ENCODE results near the gene DTNA. TPM values are rescaled to one million over a fixed set of nuclear protein-coding genes. Genes with fewer than 3 reads are reported as not detected.

The DTNA gene
- total RNA-seq, 2 experiments from 2014 or later: not detected

DNA sequence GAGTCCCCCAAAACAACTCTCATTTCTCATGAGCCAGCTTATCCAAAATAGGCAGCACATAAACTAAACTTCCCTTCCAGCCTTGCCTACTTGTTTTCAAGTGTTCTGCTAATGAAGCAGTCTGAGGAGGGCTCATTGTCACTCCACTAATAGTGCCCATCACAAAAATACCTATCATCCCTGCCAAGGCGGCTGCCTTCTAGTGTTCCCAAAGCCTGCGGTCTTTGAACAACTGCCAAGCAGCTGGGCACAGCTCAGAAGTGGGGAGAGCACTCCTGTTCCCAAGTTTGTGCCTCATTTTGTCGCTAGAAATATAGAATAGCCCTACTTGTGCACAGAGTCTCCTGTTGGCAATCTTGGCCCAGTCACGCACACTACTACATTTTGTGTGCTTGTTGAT is 50.3 kb downstream of the DTNA start:
- POLR2A ChIA-PET: no interaction called here
- CTCF ChIA-PET: no interaction called here

DNA sequence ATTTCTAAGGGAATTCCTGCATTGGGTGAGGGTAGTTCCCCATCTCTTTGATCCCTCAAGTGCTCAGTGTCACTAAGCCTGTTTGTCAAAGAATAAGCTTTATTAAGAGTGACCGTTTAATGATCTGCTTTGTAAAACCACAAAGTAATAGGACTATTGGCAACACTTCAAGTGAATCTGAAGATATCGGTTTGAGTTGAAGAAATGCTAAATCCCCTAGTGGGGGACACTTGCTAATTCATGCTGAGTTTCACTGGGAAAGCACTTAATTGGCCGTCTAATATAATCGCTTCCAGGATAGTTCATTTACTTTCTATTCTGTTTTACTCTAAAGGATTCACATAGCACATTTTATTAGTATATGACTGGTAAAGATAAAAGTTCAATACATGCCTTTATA is 54.4 kb downstream of the DTNA start:
- POLR2A ChIA-PET: no interaction called here
- CTCF ChIA-PET: no interaction called here

DNA sequence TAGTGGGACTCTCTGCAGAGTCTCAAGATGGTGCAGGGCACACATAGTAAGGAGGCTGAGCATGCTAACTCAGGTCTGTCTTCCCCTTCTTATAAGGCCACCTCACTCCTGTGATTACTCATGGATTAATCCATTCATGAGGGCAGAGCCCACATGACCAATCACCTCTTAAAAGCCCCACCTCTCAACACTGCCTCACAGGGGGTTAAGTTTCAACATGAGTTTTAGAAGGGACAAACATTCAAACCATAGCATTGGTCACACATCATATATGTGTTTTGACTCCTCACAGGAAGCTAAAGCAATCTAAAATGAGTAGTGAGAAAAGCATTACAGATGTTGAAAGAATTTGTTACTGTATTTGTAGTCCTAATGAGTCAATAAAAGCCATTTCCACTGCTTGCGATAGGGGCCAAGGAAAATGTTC is 57.5 kb downstream of the DTNA start:
- CTCF ChIA-PET: no interaction called here
- POLR2A ChIA-PET: no interaction called here

DNA sequence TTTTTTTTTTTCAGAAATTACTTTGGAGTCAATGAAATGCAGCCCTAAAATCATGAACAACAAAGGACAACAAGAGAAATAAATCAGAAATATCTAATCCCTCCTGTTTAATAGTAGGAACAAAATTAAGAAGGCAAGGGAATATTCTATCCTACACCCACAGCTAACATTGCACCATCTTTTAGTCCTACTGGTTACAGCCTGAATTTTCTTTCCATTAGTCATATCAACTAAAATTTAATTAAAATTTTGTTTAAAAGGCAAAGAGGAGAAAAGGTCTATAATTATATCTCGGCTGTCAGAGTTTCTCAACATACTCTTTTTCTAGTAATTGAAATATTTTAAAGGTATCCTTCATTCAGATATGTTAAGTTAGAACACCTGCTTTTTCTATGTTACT is 61.9 kb downstream of the DTNA start:
- POLR2A ChIA-PET: no interaction called here
- CTCF ChIA-PET: interaction anchor here (0.7 kb wide), 1 partner anchor 109 kb away, joined by 3 read pairs; no protein-coding TSS in a partner anchor

DNA sequence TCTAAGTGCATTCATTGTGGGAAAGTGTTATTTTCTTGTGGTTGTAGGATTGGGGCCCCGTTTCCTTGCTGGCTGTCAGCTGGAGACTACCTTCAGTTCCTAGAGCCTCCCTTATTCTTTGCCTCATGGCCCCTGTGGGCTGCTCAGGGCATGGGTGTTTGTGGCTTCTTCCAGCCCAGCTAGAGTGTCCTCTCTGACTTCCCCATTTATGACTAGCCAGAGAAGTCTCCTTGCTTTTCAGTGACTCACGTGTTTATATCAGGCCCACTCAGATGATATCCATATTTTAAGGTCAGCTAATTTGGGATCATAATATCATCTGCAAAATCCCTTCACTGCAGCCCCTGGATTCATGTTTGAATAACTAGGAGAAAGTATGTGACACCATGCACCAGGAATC is 62.8 kb downstream of the DTNA start:
- ChIA-PET POLR2A (no interaction called here), CTCF (interaction anchor here (0.9 kb wide), 1 partner anchor 10 kb away, joined by 4 read pairs; no protein-coding TSS in a partner anchor)

DNA sequence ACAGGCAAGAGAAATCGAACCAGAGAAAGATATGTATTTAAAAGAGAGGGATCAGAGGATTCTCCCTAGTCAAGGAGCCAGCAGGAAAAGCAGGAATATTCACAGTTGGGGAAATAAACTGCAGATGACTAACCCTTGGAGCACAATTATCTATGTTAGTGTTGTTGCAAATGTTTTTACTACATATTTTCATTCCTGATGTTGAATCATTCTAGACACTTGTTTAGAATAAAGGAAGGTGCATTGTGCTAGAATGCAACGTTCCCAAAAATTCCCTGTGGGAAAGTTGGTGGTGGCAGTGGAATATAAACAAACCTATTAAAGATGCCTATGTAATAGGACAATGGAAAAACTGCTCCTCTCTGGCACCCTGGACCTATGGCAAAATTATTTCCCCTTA is 63.3 kb downstream of the DTNA start:
- ChIA-PET POLR2A (no interaction called here), CTCF (interaction anchor here (0.9 kb wide), 1 partner anchor 10 kb away, joined by 4 read pairs; no protein-coding TSS in a partner anchor)

DNA sequence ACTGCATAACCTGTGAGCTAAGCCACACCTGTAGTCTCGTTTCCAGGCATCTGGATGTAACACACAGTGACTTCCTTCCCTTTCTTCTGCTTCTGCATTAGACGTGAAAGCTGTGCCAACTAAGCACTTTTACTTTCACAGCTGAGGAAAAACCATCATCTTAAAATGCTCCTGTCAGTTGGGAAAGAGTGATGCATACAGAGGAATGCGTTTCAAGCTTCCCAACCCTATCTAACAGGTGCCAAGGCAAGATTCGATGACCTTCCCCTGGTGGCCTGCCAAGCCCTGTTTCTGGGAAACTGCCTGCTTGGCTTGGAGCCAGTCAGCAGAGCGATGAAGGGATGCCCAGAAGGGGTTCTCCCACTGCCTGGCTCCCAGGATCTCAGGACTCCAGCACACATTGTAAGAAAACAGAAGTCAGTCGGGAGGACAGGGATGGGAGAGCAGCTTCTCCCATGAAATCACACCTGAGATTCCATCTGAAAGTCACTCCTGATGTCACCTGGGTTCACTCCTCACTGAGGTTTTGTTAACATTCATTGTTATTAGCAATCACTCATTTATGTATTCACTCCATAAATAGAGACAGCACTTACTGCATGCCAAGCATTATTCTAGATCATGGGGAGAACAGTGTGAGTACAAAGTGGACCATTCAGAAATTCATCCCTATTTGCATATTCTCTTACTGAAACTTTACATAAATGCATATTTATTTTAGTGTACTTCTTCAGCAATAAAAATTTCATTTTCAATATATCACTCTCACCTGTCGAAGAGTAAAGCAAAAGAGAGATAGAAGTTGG is 64.1 kb downstream of the DTNA start:
- POLR2A ChIA-PET: no interaction called here
- CTCF ChIA-PET: interaction anchor here (0.9 kb wide), 1 partner anchor 11 kb away, joined by 4 read pairs; no protein-coding TSS in a partner anchor

DNA sequence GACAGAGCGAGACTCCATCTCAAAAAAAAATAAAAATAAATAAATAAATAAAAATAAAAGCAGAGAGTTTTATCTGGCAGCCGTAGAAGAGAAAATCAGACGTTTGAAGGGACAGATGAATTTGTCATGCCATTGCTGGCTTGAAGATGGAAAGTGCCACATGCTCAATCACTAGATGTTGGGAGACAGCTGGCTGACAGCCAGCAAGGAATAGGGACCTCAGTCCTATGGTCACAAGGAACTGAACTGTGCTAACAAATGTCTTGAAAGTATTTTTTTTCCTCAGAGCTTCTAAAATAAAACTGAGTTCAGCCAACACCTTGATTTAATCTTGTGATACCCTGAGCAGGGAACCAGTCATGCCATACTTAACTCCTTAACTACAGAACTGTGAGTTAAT is 65.4 kb downstream of the DTNA start:
- ChIA-PET CTCF (no interaction called here), POLR2A (no interaction called here)

DNA sequence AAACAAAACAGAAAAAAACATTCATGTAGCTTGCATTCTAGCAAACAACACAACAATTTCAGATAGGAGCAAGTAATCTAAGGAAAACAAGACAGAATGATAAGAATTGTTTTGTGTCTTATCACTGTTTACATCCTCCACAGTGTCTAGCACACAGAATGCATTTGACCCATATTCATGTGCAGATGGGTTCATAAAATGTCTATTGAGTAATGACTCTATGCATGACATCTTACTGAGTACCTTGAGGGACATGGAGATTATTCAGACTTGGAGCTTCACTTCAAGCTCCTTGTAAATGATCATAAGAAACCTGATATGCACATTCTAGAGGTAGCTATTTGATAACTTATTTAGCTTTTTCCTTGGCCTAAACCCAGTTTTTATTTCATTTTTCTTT is 69.0 kb downstream of the DTNA start:
- POLR2A ChIA-PET: no interaction called here
- CTCF ChIA-PET: interaction anchor here (1.6 kb wide), 1 partner anchor 9 kb away, joined by 5 read pairs; no protein-coding TSS in a partner anchor

DNA sequence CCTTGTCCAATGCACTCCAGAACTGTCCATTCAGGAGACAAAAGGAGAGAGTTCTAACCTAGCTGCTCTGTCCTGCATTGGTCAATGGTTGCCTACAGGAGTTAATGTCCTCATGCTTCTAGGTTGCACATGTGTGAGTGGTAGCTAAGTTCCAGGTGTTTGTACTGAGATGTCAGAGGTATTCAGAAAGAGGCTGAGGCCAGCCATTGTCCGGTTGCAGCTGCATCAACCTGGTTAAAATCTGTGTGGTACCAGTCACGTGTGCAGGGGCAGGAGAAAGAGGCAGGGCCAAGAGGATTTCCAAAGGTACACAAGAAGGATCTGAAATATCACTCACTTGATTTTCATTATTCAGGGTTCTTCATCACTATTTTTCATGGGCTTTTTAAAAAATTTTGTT is 70.8 kb downstream of the DTNA start:
- ChIA-PET CTCF (no interaction called here), POLR2A (no interaction called here)

DNA sequence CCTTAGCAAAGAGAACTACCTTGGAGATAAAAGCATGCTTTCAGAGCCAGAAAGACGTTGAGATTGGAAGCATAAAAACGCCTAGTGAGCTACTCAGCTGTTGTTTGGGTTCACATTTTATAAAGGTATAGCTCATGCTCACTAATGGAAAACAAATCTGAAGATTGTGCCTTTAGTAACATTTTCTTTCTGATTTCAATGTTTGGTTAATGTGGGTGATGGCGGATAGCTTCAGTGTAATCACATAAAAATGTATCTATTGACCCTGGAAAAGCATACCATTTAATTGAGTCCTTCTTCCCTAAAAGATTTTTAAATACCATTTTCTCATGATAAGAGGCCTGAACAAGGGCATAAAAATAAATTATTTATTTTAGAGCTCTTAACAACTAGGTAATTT is 73.4 kb downstream of the DTNA start:
- POLR2A ChIA-PET: no interaction called here
- CTCF ChIA-PET: interaction anchor here (1.1 kb wide), 1 partner anchor 123 kb away, joined by 3 read pairs; no protein-coding TSS in a partner anchor

DNA sequence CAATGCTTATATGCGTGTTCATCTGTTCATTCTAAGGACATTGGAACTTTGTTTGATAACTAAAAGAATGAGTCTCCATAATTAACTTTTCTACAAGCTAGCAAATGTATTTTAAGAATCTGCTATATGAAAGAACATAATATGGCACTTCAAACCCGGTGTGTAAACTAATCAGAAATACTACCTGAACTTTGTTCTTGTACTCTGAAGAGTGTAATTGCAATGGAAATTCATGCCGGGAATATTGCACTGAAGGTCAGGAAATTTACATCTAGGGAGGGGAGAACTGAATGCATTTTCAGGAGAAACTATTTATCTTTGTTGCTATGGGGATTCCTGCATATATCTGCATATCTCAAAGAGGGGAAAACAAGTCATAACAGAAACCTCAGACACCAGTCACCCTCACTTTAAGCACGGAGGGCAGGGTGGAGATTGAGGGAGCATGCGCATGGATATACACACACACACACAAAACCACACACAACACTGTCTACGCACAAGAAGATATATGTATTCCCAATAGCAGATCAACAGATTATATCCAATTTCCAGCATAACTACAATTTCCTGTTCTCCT is 76.2 kb downstream of the DTNA start:
- ChIA-PET CTCF (interaction anchor here (2.8 kb wide), 1 partner anchor 125 kb away, joined by 8 read pairs; no protein-coding TSS in a partner anchor), POLR2A (no interaction called here)

DNA sequence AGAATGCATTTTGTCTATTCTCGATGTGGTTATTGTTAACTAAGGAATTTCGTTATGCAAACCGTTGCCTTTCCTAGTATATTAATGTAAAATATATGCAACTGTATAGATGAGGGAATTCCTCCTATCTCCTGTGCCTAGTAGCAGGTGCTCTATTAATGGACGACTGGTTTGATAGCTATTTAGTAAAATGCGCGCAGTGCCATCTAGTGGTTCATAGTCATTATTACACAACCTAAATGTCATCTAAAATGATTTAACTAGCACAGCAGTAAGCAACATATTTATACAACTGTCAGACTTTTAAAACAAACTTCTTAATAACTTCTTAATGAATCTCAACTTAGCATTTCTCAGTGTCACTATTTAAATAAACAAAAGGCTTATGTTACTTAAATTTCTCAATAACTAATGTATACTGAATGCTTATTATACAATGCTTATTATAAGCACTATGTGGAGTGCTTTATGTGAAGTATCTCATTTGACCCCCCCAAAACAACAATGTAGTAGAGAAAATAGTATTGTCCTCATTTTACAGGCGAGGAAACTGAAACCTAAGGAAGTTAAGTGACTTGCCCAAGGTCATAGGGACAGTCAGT is 77.9 kb downstream of the DTNA start:
- ChIA-PET CTCF (interaction anchor here (1.3 to 2.8 kb wide), 2 partner anchors 10 to 126 kb away, joined by 5 to 8 read pairs; no protein-coding TSS in a partner anchor), POLR2A (no interaction called here)

DNA sequence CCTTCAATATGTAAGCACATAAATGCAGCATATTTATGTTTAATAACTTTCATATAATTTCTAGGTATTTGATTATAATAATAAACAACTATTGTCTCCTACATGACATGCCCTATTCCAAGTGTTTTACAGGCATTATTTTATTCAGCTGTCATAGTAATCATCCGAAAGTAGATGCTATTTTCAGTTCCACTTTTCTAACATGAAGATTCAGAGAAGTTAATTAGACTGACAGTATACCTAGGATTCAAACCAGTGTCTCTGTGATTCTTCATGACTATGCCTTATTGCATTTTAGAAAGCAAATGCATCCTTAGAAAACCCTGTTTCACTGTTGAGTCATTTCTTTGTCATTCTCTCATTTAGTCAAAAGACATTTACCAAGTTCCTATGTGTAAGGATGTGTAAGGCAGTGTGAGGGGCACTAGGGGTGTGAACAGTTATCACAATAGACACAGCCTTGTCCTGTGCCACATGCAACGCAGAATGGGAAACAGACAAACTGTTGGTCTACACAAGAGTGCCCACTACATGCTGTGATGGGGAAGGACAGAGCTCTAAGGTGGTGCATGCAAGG is 79.8 kb downstream of the DTNA start:
- CTCF ChIA-PET: no interaction called here
- POLR2A ChIA-PET: no interaction called here

DNA sequence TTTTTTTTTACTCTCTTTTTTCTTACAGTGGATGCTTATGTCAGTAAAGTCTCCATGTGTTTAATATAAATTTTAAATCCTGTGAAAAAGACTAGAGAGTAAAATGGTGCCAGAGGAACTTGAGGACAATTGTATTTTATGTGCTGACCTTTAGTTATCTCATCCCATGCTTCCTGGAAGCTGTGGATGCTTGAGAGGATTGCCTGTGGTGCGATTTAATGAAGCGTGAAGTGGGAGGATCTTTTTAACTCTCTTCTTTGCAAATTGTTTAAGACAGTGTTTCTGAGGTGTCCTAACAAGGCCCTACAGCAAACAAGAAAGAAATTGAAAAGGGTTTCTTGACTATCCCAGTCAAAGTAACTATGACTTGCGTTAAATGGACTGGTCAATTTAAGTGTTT is 84.2 kb downstream of the DTNA start:
- CTCF ChIA-PET: no interaction called here
- POLR2A ChIA-PET: no interaction called here

DNA sequence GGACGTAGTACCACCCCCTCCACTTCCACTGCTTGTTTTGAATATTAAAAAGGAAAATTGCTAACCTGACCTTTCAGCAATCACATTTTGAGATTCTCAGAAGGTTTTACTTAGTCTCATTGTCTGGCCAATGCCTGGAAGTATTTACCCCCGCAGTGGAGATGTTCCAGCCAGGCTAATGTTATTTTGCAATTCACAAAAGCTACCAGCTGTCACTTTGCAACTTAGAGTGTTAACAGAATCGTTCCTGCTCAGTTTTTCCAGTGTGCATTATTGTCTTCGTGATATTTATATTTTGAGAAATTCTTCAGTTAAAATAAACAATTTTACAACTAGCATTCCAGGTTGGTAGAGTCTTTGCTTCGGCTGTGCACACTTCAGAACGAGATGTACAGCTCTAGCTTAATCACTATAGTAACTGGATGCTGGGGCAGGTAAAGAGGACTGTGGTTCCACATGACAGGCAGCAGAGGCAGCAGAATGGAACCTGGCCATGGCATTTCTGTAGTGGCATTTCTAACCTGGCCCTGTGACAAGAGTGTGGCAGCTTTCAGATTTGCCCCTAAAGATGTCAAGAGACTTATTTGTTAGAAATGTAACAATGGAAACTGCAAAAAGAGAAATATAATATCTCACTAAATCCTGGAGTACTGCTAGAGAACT is 85.1 kb downstream of the DTNA start:
- ChIA-PET POLR2A (no interaction called here), CTCF (no interaction called here)

DNA sequence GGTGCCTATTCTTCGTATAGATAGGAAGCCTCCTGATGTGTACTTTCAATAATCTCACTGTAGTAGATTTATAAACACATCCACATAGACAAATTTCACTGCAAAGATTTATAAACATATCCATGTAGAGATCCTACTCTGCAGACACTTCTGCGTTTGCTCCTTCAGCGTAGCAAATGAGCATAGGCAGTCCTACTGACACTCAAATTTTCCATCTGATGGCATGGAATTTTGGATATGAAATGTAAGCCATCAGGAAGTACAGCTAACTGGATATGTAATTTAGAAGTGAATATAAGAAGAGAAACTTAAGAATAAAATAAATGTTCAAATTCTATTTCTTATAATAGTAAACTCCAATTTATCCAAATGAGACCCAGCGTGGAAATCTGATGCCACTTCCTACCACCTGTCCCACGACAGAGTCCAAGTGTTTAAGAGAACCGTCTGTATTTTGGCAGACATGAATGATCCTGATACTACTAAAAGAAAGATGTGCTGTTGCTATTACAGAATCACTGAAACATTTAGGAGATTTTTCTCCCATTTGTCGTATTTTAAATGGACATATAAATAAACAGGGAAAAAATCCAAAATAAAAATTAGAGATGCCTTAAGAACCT is 86.0 kb downstream of the DTNA start:
- ChIA-PET CTCF (no interaction called here), POLR2A (no interaction called here)

DNA sequence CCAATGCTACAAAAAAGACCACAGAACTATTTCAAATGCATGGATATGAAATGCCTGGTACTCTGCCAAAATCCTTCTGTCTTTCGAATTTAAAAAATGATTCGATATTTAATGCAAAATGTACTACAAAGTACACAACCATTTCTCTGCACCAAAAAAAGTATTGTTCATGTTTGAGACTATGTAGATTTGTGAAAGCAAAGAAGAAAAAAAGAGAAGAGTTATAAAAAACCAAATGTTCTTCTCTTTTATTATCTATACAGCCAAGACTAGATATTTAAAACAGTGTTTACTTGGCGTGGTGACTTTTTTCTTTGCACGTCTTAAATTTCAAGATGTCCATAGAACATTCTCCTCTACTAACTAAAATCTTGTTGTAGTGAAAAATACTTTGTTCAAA is 89.2 kb downstream of the DTNA start:
- POLR2A ChIA-PET: no interaction called here
- CTCF ChIA-PET: no interaction called here

DNA sequence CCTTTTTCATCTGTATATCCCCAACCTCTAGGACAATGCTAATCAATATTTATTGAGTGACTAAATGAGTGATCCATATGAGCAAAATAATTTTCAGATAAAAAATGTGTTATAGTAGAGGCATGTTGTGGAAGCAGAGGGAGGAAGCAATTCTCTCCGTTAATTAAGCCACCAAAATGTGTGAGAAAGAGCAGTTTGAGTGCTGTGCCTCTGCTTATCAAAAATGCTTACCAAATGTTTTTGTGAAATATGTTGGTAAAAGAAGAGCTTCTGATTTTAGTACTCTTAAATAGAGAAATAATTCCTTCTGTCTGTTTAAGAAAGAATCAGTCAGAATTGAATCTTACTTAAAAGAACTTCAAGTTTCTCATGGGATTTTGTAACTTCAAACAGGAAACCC is 90.3 kb downstream of the DTNA start:
- ChIA-PET CTCF (interaction anchor here (0.6 kb wide), 1 partner anchor 15 kb away, joined by 3 read pairs; no protein-coding TSS in a partner anchor), POLR2A (no interaction called here)

DNA sequence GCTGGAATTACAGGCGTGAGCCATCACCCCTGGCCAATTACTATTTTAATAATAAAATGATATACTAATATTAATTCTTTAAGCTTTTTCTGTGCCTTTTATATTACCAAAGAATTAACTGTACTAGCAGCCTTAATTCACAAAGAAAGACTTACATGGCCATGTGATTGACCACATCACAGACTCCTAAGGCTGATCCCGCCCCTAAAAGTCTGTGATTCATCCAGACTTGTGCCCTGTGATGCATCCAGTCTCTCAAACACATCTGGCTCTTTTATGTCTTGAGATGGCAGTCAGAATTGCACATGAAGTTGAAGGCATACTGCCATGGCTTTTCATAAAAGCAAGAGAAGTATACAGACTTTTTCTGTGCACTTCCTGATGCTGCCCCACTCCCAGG is 91.7 kb downstream of the DTNA start:
- POLR2A ChIA-PET: no interaction called here

More for the DNA sequence above, 91.7 kb downstream of the DTNA start:
- CTCF ChIA-PET: no interaction called here

All from activated CD8-positive, alpha-beta memory T cell treated with anti-CD3 and anti-CD28 coated beads for 36 hours (primary cell).